SU-DHL-6 (cell line): ENCODE measurements around the gene ACHE.

Source experiments
- H2AFZ ChIP-seq: fragments of 200-600 bp; sonication (generic); 2 replicates; pipeline ENCODE4 v1.6.1; 2014; ENCODE audit warnings: low read depth, mild to moderate bottlenecking, moderate library complexity, mixed read lengths, antibody characterized with exemption, low read length; ENCODE audit not compliant: severe bottlenecking
- H3F3A ChIP-seq: fragments of 200-600 bp; shearing (Covaris generic); 2 replicates; pipeline ENCODE4 v1.6.0; 2016; ENCODE audit warnings: antibody characterized with exemption, mild to moderate bottlenecking; ENCODE audit not compliant: insufficient read depth
- H3K27ac ChIP-seq: fragments of 200-600 bp; sonication (generic); 2 replicates; pipeline ENCODE4 v1.5.1; 2016; ENCODE audit warnings: low read depth, mild to moderate bottlenecking, low read length, moderate library complexity, mixed read lengths
- H3K27me3 ChIP-seq: fragments of 200-600 bp; sonication (generic), shearing (Covaris generic); 2 replicates; pipeline ENCODE4 v1.6.0; 2014; ENCODE audit warnings: mild to moderate bottlenecking, low read length
- H3K36me3 ChIP-seq: fragments of 200-600 bp; sonication (generic); 2 replicates; pipeline ENCODE4 v1.6.1; 2014; ENCODE audit warnings: mild to moderate bottlenecking, low read length, mixed read lengths
- H3K4me2 ChIP-seq: fragments of 300-600, 200-600 bp; shearing (Covaris generic), sonication (generic); 2 replicates; pipeline ENCODE4 v1.6.0; 2014; ENCODE audit warnings: low read length, low read depth, mild to moderate bottlenecking; ENCODE audit not compliant: poor library complexity, severe bottlenecking
- H3K4me3 ChIP-seq: fragments of 200-600 bp; sonication (generic); 2 replicates; pipeline ENCODE4 v1.5.1; 2014; ENCODE audit warnings: antibody characterized with exemption, low read length, mild to moderate bottlenecking, mixed read lengths; ENCODE audit not compliant: insufficient read depth, poor library complexity, severe bottlenecking
- H3K79me2 ChIP-seq: fragments of 200-600 bp; sonication (generic); 2 replicates; pipeline ENCODE4 v1.6.1; 2014; ENCODE audit warnings: mild to moderate bottlenecking, low read length, moderate library complexity; ENCODE audit not compliant: insufficient read depth
- H3K9ac ChIP-seq: fragments of 200-600 bp; sonication (generic); 2 replicates; pipeline ENCODE4 v1.7.0; 2014; ENCODE audit warnings: mild to moderate bottlenecking, low read length
- H3K9me2 ChIP-seq: fragments of 200-600 bp; sonication (generic); replicated peaks from 2 replicates; pipeline ENCODE4 v1.6.1; 2014; ENCODE audit warnings: low read length; ENCODE audit not compliant: insufficient read depth
- H3K9me3 ChIP-seq: fragments of 200-600 bp; sonication (generic); 2 replicates; pipeline ENCODE4 v1.6.1; 2014; ENCODE audit warnings: low read length, mixed read lengths; ENCODE audit not compliant: insufficient read depth
- H4K20me1 ChIP-seq: fragments of 200-600 bp; sonication (generic); 2 replicates; pipeline ENCODE4 v1.6.1; 2014; ENCODE audit warnings: low read depth, mild to moderate bottlenecking, antibody characterized with exemption, low read length, moderate library complexity, mixed read lengths
- EZH2phosphoT487 ChIP-seq: fragments of 200-600 bp; sonication (generic), shearing (Covaris generic); conservative IDR thresholded peaks from 2 replicates; pipeline ENCODE4 v1.6.1; 2018; ENCODE audit warnings: mild to moderate bottlenecking, antibody characterized with exemption, low read length, moderate library complexity, mixed read lengths
- TF ChIP-seq, protein P1 (sequence below): fragments of 200-600 bp; sonication (generic); IDR thresholded peaks from one replicate; pipeline ENCODE4 v1.5.1; 2017; ENCODE audit warnings: antibody characterized with exemption, mild to moderate bottlenecking, low read length, moderate library complexity; ENCODE audit not compliant: insufficient read depth, poor library complexity, severe bottlenecking

Gene ACHE

DNA sequence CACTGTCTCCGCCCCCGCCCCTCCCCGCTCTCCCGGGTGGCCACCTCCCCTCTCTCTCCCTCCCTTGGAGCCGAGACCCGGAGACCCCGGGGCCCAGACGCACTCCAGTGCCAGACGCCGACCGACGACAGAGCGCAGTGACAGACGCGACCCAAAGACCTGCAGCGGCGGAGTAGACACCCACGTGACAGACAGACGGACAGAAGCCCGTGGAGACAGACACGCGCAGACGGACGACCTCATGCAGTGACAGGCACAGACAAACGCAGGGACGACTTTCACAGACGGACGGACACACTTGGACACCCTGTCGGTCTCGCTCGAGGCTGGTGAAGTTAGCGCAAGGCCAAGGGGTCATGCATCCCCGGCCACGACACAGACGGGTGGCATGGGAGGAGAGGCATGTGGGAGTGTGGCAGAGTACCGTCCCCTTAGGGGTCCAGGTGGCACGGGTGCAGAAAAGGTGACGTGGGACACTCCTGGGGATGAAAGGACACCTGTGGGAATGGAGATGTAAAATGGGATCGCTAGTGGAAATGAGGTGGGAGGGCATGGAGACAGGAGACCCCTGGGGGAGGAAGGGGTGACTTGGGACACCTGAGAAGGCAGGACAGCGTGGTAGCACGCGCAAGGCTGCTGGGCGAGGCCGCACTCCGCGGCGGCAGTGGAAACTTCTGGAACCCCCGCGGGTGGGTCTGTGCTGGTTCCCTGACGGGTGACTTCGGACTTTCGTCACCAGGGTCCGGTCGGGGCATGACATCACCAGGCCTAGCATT, 456 bp upstream of the ACHE start:
- Histone ChIP-seq H3K9ac (no peak overlapping the region), H3K36me3 (no peaks in the 10 kb centered on the region), H4K20me1 (no peaks in the 10 kb centered on the region), H3K27ac (no peak overlapping the region), H3K9me3 (no peaks in the 10 kb centered on the region), H3K79me2 (no peaks in the 10 kb centered on the region), H2AFZ (no peak overlapping the region), H3K4me3 (no peak overlapping the region), H3K9me2 (no peaks in the 10 kb centered on the region), H3F3A (peaks cover 4% of the 10 kb centered on the region; the same call in 1 of the 2 replicates), H3K27me3 (no peaks in the 10 kb centered on the region), H3K4me2 (no peak overlapping the region)
- TF ChIP-seq, protein P1, sequence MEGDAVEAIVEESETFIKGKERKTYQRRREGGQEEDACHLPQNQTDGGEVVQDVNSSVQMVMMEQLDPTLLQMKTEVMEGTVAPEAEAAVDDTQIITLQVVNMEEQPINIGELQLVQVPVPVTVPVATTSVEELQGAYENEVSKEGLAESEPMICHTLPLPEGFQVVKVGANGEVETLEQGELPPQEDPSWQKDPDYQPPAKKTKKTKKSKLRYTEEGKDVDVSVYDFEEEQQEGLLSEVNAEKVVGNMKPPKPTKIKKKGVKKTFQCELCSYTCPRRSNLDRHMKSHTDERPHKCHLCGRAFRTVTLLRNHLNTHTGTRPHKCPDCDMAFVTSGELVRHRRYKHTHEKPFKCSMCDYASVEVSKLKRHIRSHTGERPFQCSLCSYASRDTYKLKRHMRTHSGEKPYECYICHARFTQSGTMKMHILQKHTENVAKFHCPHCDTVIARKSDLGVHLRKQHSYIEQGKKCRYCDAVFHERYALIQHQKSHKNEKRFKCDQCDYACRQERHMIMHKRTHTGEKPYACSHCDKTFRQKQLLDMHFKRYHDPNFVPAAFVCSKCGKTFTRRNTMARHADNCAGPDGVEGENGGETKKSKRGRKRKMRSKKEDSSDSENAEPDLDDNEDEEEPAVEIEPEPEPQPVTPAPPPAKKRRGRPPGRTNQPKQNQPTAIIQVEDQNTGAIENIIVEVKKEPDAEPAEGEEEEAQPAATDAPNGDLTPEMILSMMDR, result no peak
- no peak for TF ChIP-seq EZH2phosphoT487

DNA sequence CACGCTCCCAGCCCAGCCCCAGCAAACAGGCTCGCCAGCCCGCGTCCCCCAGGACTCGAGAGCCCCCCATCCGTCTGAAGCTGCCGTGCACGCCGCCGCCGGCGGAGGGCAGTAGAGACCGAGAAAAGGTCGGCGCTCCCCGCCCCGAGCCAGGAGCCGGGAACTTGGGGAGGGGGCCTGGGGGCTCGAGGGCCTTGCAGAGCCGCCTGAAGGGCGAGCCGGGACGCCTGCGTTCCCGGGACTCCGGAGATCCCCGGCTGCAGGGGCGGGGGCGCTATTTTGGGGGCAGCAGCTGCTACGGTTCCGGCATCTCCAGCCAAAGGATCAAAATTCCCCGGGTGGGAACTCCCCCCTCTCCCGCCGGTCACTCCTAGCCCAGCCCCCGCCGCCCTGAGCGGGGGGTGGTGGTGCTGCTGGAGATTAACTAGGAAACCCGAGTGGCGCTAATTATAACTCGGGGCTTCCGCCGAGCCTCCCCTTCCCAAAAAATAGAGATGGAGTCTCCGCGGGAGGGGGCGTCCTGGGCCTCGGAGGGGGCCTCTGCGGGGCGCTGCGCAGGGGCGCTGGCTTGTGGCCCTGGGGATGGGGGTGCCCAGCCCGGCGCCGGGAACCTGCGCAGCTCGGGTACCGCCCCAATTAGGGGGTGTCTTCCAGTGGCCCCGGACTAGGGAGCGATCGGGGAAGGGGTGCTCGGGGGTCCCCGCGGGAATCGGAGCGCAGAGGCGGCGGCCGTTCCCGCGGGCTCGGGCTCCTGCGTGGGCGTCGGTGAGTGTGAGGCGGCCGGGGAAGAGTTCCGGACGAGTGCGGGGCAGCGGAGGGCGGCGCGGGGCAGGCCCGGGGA, 608 bp downstream of the ACHE start:
- no peak overlapping the region for H2AFZ ChIP-seq
- H3K9me2 ChIP-seq, result no peaks in the 10 kb centered on the region
- no peaks in the 10 kb centered on the region for H3K79me2 ChIP-seq
- no peaks in the 10 kb centered on the region for H3K36me3 ChIP-seq
- H3K27ac ChIP-seq, result no peak overlapping the region
- H3F3A ChIP-seq, result peaks cover 4% of the 10 kb centered on the region; the same call in 1 of the 2 replicates
- no peaks in the 10 kb centered on the region for H3K27me3 ChIP-seq
- H3K9me3 ChIP-seq, result no peaks in the 10 kb centered on the region
- no peak overlapping the region for H3K4me3 ChIP-seq
- H3K4me2 ChIP-seq, result peak overlapping the region; percentile 36
- H4K20me1 ChIP-seq, result no peaks in the 10 kb centered on the region
- TF ChIP-seq EZH2phosphoT487, result peak; percentile 98; the same call in 1 of the 2 replicates
- TF ChIP-seq, protein P1, result peak; percentile 92
- H3K9ac ChIP-seq, result no peak overlapping the region

DNA sequence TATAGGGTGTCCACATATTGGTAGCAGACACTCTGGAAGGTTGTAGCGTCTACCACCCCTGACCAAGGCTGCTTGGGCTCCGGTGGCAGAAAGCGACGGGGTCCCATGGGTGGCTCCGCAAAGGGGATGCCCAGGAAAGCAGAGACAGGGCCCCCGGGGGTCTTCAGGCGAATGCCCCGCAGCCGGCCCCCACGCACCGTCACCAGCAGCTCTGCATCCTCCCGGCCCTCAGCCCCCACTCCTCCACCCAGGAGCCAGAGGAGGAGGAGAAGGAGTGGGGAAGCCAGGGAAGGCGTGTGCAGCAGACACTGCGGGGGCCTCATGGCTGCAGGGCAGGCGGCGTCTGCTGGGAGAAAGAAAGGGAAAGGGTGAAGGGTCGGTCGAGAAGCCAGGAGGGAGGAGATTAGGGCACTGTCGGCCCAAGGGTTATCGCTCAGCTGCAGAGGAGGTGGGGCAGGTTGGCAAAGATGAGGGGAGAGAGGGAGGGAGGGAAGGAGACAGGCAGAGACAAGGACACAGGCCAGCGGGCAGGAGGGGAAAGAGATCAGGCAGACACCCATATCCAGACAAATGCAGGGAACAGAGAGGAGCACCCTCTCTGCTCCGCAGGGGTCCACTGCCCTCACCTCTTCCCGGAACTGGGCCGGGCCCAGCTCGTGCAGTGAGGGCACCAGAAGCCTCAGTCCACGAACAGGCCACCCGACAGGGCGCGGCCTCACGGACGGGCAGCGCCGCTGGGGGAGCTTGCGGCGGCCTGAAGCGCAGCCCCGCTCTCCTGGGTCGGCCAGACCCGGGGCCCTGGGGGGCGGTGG, 1.6 kb downstream of the ACHE start:
- H3K36me3 ChIP-seq, result no peaks in the 10 kb centered on the region
- H3K4me2 ChIP-seq, result no peak overlapping the region
- H3K27me3 ChIP-seq, result no peaks in the 10 kb centered on the region
- H2AFZ ChIP-seq, result no peak overlapping the region
- no peak overlapping the region for H3K9ac ChIP-seq
- H3K9me2 ChIP-seq, result no peaks in the 10 kb centered on the region
- peaks cover 4% of the 10 kb centered on the region; the same call in 1 of the 2 replicates for H3F3A ChIP-seq
- TF ChIP-seq EZH2phosphoT487, result no peak
- TF ChIP-seq, protein P1, result no peak
- no peaks in the 10 kb centered on the region for H3K9me3 ChIP-seq
- no peak overlapping the region for H3K27ac ChIP-seq
- peaks cover 3% of the 10 kb centered on the region for H3K79me2 ChIP-seq
- no peaks in the 10 kb centered on the region for H4K20me1 ChIP-seq
- H3K4me3 ChIP-seq, result no peak overlapping the region
